Gastroesophageal sphincter (tissue), 3 donors: Measurements from ENCODE around the gene ZCCHC24.

Experiments
- CTCF ChIP-seq, 4 experiments: fragments of 200-600 bp in 2 of 4; fragments of 450-650 bp in 2 of 4; sonication (generic) in 1 of 4; IDR thresholded peaks; one replicate each; pipeline ENCODE4 v1.5.1; 2017 to 2019; ENCODE audit warnings: antibody characterized with exemption in 4 of 4, mild to moderate bottlenecking in 2 of 4, moderate library complexity in 2 of 4
- POLR2AphosphoS5 ChIP-seq: sonication (generic); formaldehyde crosslinking; IDR thresholded peaks from one replicate; pipeline ENCODE4 v1.6.1; 2017; ENCODE audit warnings: antibody characterized with exemption

DNA sequence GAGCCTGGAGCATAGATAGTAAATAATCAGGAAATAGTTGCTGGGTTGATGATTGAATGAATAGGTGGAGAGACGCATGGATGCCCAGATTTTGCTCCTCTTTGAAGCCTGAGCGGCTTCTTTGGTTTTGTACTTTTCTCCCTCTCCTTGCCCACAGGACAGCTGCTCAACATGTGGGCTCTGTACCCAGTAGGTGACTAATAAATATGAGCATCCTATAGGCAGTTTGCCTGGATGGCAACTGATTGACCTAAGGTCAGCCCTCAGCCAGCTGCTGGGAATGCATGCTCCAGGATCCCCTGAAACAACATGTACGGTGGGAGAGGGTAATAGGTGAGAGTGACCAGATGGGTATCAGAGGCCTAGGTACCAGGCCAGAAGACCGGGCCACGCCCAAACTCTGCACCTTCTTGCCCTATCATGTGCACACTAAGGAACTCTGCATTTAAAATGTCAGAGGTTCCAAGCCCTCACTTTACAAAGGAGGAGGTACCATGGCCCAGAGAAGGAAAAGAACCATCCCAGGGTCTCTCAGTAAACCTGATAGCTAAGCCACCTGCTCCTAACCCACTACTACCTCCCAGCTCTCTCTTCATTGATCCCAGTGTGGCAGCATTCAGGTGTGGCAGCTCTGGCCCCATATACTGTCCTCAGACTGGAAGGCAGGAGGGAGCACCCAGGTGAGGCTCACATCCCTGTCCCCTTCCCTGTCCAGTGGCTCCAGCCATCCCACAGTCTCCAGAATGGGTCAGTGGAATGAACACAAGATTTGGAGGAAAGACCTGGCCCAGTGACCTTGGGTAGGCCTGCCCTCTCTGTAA, 2.7 kb upstream of the ZCCHC24 start:
- TF ChIP-seq CTCF (IDR thresholded peaks at IDR 0.05) (no peak), POLR2AphosphoS5 (no peak)
